Suprapubic skin (tissue), 4 donors: ENCODE measurements around the gene BIN1.

Source experiments
- CTCF ChIP-seq, 2 donors: fragments of 200-600 bp in 1 of 2; fragments of 450-650 bp in 1 of 2; sonication (generic) in 1 of 2; IDR thresholded peaks; one replicate each; pipeline ENCODE4 v1.5.1; 2016 to 2019; ENCODE audit warnings: antibody characterized with exemption in 2 of 2, mild to moderate bottlenecking in 1 of 2, moderate library complexity in 1 of 2
- EP300 ChIP-seq: sonication (generic); formaldehyde crosslinking; IDR thresholded peaks from one replicate; pipeline ENCODE4 v1.6.1; 2017; ENCODE audit warnings: antibody characterized with exemption
- POLR2A ChIP-seq, 2 donors: fragments of 450-650 bp; IDR thresholded peaks; one replicate each; pipeline ENCODE4 v1.6.1; 2017; ENCODE audit warnings: antibody characterized with exemption in 2 of 2, mild to moderate bottlenecking in 2 of 2, moderate library complexity in 2 of 2
- POLR2AphosphoS5 ChIP-seq, 3 donors: sonication (generic); formaldehyde crosslinking; IDR thresholded peaks; one replicate each; pipeline ENCODE4 v1.6.1; 2017; ENCODE audit warnings: antibody characterized with exemption in 3 of 3

- no peak for TF ChIP-seq CTCF (IDR thresholded peaks at IDR 0.05)
- no peak for TF ChIP-seq POLR2AphosphoS5 (IDR thresholded peaks at IDR 0.05)
- TF ChIP-seq POLR2A (IDR thresholded peaks at IDR 0.05) = no peak
- no peak for TF ChIP-seq EP300
Measured at GRCh38 chr2:127057371-127058245, 49.3 kb downstream of the BIN1 start.
